HG03159 (cell line): Measurements from ENCODE around the gene RNF157.
A peak's percentile ranks its signal among the peaks of the same experiment; 100 is the strongest.
"Not testable (repeated sequence)": the region's sequence is repeated elsewhere in the genome, so short reads cannot be mapped to it uniquely, and the experiment has no call there.

ENCODE experiments used
- ATAC-seq: cut with Tn5 transposase; IDR thresholded peaks from one replicate; pipeline ENCODE4 v1.9.1; 2021; ENCODE audit warnings: mild to moderate bottlenecking, moderate library complexity; ENCODE audit not compliant: unreplicated experiment

Gene RNF157

GRCh38 chr17:76255801-76256429 lies 15.6 kb upstream of the RNF157 start:
- ATAC-seq: no peak

GRCh38 chr17:76254275-76254674 lies 14.0 kb upstream of the RNF157 start:
- no peak for ATAC-seq

GRCh38 chr17:76253841-76254240 lies 13.5 kb upstream of the RNF157 start:
- no peak for ATAC-seq

- not testable (repeated sequence) for ATAC-seq
Measured at GRCh38 chr17:76252967-76253766, 12.9 kb upstream of the RNF157 start.

DNA sequence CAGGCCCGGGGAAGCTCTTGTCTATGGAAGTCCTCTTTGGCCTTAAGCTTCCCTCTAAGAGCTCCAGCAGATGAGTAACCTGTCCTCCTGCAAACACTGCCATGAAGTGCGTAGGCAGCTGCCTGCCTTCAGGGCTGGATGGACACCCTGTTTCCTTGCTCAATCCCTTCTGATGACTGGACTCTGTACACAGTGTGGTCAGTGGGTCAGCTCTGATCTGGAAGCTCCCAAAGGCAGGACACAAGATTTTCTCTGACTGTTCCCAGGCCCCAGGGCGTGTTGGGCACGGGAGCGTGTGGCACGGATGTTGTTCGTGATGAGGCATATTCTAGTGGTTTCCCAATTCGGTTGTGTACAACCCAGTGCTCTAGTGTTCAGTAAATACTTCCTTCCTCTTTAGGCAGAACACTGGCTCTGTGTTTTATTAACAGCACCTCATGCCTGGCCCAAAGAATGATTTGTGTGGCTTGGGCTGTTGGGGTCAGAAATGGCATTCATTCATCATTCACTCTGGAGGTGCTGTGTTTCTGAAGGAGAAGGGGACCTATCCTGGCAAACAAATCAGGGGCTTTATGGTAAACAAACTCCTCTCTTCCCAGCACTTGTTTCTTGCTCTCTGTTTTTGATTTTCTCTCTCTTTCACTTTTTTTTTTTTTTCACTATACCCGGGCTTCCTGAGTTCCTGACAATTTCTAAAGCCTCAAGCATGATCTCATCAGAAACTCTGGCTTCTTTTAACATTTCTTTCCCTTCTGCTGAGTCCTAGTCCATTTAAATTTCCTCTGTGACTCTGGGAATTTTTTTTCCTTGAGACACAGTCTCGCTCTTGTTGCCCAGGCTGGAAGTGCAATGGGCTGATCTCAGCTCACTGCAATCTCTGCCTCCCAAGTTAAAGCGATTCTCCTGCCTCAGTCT lies 12.0 kb upstream of the RNF157 start:
- ATAC-seq: no peak

DNA sequence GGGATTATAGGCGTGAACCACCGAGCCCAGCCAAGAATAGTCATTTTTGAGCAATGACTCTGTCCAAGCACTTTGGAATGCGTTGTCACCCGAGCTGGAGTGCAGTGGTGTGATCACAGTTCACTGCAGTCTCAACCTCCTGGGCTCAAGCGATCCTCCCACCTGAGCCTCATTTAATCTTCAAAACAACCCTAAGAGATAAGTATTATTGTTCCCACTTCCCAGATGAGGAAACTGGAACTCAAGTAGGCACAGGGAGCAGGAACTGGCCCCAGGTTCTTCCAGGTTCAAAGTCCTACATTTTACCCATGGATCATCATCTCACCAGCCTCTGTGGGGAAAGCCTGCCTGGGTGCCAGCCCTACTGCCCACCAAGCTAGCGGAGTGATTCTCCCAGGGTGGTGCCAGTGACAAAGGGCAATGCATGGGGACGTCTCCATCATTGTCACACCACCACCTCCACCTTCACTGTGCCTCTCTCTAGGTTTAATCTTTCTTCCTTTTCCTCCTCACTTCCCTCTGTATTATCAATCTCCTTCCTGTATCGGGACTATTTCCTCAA lies 11.3 kb upstream of the RNF157 start:
- no peak for ATAC-seq

- ATAC-seq: no peak
Measured at GRCh38 chr17:76250141-76250540, 9.8 kb upstream of the RNF157 start.

GRCh38 chr17:76248013-76248782 lies 7.9 kb upstream of the RNF157 start:
- no peak for ATAC-seq

- ATAC-seq: no peak
Measured at GRCh38 chr17:76247304-76247703, 7.0 kb upstream of the RNF157 start.

DNA sequence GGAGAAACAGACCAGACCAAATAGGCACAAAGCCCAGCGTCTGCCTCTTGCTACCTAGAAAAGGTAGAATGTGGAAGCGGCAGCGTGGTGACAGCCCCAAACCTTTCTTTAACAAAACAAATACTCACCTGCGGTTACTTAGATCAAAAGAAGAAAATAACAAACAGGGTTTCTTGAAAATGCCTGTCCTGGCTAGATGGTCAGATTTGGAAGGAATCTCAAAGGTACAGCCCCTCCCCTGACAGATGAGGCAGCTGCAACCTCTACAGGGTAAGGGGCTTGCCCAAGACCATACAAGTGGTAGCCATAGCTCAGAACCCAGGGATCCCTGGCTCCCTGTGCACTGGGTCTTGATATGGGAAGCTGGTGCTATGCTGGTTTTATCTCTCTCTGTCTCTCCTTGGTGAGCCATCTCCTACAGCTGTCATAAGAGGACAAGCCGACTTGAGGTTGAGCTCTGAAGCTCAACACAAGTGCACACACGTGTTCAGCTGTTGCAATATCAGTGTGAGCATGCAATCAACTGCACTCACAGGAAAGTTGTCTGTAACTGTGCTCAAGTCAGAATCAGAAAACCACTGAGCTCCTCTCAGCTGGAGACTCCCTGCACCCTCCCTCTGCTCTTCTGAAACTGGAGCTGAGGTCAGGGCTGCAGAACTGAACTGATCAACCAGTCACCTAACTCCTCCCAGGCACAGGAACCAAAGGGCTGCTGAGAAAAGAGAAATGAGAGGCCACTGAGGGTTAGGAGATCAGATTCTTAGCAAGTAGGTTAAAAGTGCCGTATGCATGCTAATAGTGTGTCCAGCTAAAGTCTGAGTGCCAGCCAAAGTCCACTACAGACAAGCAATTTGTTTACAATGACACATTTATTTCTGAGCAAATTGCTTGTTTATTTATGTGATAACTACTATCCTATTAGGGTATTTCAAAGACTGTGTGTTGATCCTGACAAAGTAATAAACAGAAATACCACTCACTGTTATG lies 6.1 kb upstream of the RNF157 start:
- ATAC-seq: peak; percentile 91

- not testable (repeated sequence) for ATAC-seq
Measured at GRCh38 chr17:76244721-76245120, 4.4 kb upstream of the RNF157 start.

DNA sequence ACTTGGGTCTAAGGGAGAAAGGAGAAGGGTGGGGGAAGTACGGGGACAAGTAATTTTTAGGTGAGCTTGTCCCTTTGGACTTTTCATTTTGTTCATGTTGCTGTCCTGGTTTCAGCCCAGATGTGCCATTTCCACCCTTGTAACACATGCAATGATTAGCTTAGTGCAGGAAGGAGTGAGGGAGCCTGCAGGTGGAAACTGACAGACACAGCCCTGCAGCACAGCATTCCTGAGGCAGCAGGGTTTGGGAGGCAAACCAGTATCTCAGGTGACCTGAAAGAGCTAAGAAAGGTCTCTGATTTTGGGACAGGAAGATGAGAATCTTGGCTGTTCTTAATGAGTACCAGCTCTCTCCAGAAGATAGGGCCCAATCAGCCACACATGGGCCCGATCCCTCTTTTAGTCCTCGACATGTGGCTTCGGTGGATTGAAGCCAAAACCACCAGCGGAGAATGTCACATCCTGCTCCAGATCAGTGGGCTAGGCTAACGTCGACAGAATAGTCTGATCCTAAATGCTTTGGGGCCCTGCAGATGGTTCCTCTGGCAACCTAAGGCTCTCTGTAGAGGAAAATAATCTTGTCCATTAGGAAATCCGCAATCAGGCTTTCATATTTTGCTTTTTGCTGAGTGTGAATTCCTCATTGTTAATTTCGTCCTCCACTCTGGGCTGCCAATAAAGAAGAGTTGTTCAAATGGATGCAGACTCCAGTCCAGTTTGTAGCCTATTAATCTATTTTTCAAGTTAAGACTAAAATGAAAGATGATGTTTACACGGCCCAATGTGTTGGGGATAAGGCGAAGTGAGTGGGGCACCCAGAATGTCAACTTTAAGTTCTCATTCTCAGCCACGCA lies 3.8 kb upstream of the RNF157 start:
- no peak for ATAC-seq

DNA sequence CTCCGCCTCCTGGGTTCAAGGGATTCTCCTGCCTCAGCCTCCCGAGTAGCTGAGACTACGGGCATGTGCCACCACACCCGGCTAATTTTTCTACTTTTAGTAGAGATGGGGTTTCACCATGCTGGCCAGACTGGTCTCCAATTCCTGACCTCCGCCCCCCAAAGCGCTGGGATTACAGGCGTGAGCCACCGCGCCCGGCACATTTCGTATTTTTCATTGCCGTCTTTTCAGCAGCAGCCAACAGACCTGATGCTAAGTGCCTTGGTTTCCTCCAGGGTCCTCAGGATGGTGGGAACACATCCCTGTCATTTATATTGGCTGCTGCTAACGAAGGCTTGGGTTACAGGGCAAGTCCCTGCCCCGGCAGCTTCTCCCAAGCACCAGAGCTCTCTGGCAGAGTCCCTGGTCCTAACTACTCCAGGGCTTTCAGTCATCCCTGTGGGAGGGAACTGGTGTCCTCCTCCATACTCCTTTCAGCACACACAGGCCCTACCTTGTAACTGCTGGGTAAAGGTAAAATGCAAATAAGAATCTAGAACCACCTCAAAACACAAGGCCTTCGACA lies 1.5 kb upstream of the RNF157 start:
- ATAC-seq: no peak

DNA sequence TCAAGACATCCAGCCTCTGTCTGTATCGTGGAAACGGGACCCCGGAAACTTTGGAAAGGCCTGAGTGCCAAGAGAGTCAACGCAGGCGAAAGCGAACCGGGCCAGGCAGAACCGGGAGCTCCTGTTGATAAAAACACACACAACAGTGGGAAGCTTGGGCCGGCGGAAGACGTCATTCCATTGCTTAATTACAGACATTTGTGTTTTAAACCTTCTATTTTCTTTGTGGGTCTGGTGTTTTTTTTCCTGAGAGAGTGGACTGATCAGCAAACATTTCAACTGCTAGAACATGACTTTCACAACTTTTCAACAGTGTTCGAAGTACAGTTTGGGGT lies 878 bp upstream of the RNF157 start:
- no peak for ATAC-seq

DNA sequence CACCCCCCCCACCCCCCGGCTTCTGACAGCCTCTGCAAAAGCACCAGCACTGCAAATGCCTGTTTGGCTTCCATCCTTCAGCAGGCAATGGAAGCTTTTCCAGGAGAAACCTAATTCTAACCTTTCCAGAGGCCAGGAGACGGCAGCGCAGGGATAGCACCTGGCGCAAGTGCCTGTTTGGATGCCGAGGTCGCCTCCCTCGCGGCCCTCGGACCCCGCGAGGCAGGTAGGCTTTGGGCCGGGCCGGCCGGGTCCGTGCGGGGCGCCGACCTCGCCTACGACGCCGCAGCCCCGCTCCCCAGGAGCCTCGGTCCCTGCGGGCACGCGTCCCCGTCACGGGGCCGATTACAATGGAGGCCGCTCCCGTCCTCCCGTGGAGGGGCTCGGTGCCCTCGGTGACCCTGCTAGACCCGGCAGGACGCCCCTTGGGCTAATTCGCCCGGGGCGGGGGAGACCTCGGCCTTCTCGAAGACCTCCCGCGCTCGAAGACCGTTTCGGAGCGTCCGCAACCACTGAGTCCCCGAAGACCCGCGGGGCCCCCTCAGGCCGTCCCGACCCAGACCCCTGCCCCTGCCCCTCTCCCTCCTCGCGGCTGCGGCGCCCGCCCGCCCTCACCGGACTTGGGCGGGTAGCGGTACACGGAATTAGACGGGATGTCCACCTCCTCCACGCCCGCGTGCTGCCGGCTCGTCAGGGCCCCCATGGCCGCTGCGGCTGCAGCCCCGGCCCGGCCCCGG lies 587 bp downstream of the RNF157 start:
- peak; percentile 14 for ATAC-seq

DNA sequence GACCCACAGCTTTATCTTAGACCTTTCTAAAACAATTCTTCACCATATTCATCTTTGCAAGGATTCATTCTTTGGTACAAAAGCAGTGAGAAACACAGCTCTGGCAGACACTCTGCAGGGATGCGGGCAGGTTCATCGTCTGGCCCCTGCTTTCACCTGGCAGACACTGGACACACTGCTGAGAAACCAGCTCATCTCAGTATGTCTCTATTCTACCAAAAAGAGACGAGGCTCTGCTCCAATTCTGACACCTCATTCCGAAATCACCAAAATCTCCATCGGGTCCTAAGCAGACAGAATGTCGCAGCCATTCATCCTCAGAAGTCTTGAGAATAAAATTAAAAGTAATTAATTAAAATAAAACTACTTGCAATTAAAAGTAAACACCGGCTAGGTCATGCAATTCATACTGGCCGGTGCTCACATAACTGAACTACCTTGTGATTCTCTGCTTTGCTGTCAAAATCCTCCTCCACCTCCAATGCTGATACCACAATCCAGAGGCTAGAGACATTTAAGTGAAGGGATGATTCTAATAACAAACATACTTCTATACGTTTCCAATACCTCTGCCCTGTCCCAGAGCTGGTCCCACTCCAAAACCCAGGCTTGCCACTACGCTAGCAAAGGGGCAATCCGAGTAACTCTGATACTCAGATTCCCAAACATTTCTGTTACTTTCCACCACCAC lies 1.3 kb downstream of the RNF157 start:
- ATAC-seq: no peak

DNA sequence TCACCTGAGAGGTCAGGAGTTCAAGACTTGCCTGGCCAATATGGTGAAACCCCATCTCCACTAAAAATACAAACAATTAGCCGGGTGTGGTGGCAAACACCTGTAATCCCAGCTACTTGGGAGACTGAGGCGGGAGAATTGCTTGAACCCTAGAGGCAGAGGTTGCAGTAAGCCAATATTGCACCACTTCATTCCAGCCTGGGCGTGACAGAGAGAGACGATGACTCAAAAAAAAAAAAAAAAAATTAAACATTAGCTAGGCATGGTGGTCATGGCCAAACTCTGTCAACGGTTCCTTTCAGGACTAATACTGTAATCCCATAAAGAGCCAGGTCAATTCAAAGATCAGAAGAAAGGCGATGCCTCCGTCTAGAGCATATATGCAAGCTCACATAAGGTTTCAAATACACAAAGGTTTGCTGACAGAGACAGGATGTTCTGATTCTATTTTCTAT lies 2.4 kb downstream of the RNF157 start:
- no peak for ATAC-seq
